ENCODE data around the gene PATZ1.

The PATZ1 gene

GRCh38 chr22:31281733-31282132 lies 64.4 kb downstream of the PATZ1 start:
- DNase-seq, result no peak

GRCh38 chr22:31279821-31280505 lies 66.2 kb downstream of the PATZ1 start:
- DNase-seq, result no peak

- DNase-seq, result no peak
These were observed 66.8 kb downstream of the PATZ1 start for GRCh38 chr22:31279327-31279669.

GRCh38 chr22:31278626-31279326 lies 67.4 kb downstream of the PATZ1 start:
- no peak for DNase-seq

- no peak for DNase-seq
These were observed 68.0 kb downstream of the PATZ1 start for GRCh38 chr22:31278151-31278621.

GRCh38 chr22:31277741-31278140 lies 68.4 kb downstream of the PATZ1 start:
- no peak for DNase-seq

GRCh38 chr22:31276426-31277167 lies 69.5 kb downstream of the PATZ1 start:
- no peak for DNase-seq
